Smooth muscle cell (in vitro differentiated cells): ENCODE results near the gene TULP4. TPM values are rescaled to one million over a fixed set of nuclear protein-coding genes. Genes with fewer than 3 reads are reported as not detected.
"Not testable (repeated sequence)": the region's sequence is repeated elsewhere in the genome, so short reads cannot be mapped to it uniquely, and the experiment has no call there.

Experiments
- DNase-seq: peaks from one replicate; lab custom pipeline; 2025; ENCODE audit not compliant: unreplicated experiment; lab: John Stamatoyannopoulos, UW
- H2AFZ ChIP-seq: fragments of 200-600 bp; sonication (generic); 2 replicates; pipeline ENCODE4 v1.6.0; 2016; ENCODE audit warnings: antibody characterized with exemption, low read depth, mild to moderate bottlenecking
- H3F3A ChIP-seq: fragments of 200-600 bp; sonication (generic); 2 replicates; pipeline ENCODE4 v1.6.0; 2017; ENCODE audit warnings: antibody characterized with exemption, low read depth
- H3K27ac ChIP-seq: fragments of 200-600 bp; sonication (generic); 2 replicates; pipeline ENCODE4 v1.5.1; 2016; ENCODE audit warnings: low read depth, mild to moderate bottlenecking
- H3K27me3 ChIP-seq: fragments of 200-600 bp; sonication (generic); 2 replicates; pipeline ENCODE4 v1.6.1; 2016; ENCODE audit warnings: low read depth, mild to moderate bottlenecking
- H3K36me3 ChIP-seq: fragments of 200-600 bp; sonication (generic); 2 replicates; pipeline ENCODE4 v1.5.1; 2016; ENCODE audit warnings: low read depth
- H3K4me1 ChIP-seq: fragments of 200-600 bp; sonication (generic); 2 replicates; pipeline ENCODE4 v1.5.1; 2016; ENCODE audit warnings: low read depth
- H3K4me2 ChIP-seq: fragments of 200-600 bp; sonication (generic); 2 replicates; pipeline ENCODE4 v1.6.0; 2016; ENCODE audit warnings: mild to moderate bottlenecking
- H3K4me3 ChIP-seq: fragments of 200-600 bp; sonication (generic); 2 replicates; pipeline ENCODE4 v1.5.1; 2016; ENCODE audit warnings: mild to moderate bottlenecking
- H3K79me2 ChIP-seq: fragments of 200-600 bp; sonication (generic); 2 replicates; pipeline ENCODE4 v1.6.0; 2016; ENCODE audit warnings: low read depth, mild to moderate bottlenecking
- H3K9ac ChIP-seq: fragments of 200-600 bp; sonication (generic); 2 replicates; pipeline ENCODE4 v1.6.0; 2016; ENCODE audit warnings: low read depth
- H3K9me3 ChIP-seq: fragments of 200-600 bp; sonication (generic); replicated peaks from 2 replicates; pipeline ENCODE4 v1.5.1; 2016; ENCODE audit warnings: low read depth
- H4K20me1 ChIP-seq: fragments of 200-600 bp; sonication (generic); 2 replicates; pipeline ENCODE4 v1.6.0; 2016; ENCODE audit warnings: low read depth
- WGBS: methylation state at CpG from one replicate; pipeline ENCODE4 v1.1.7; 2016; ENCODE audit warnings: low lambda C conversion rate; 5-methylcytosine and 5-hydroxymethylcytosine counted together
- polyA plus RNA-seq: library from polyadenylated mRNA; unstranded; fragments of >200 nt; fragmentation: Nextera tagmentation; extraction: Ambion mirVana; gene quantifications from 2 replicates; pipeline ENCODE4 v1.2.1, GENCODE V29; 2016
- total RNA-seq: library from RNA; depleted of rRNA; stranded (reverse); fragments of >200 nt; gene quantifications from 2 replicates; pipeline ENCODE4 v1.2.3, GENCODE V29; 2014
- TF ChIP-seq, protein P1 (sequence below): fragments of 200-600 bp; sonication (generic); IDR thresholded peaks from 2 replicates; pipeline ENCODE4 v1.5.1; 2017; ENCODE audit warnings: borderline replicate concordance, mild to moderate bottlenecking, antibody characterized with exemption; ENCODE audit not compliant: insufficient read depth, poor library complexity, severe bottlenecking

Gene TULP4
- total and polyA plus RNA-seq, 2 experiments from 2014 or later: 16.1 to 85.0 TPM

DNA sequence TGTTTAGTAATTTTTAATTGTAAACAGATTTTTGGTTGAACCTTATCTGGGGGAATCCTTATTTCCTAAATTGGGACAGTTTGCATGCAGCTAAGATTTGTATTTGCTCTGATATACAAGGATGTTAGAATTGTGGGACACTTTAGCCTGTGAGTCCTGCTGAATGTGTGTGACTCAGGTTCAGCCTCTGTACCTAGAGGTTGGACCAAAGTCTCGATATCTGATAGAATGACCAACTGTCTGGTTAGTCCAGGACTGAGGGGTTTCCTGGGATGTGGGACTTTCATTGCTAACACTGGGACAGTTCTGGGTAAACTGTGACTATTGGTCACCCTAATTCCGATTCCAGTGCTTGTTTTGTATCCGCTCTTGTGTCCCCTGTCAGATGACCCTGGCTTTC lies 20.2 kb upstream of the TULP4 start:
- TF ChIP-seq, protein P1, sequence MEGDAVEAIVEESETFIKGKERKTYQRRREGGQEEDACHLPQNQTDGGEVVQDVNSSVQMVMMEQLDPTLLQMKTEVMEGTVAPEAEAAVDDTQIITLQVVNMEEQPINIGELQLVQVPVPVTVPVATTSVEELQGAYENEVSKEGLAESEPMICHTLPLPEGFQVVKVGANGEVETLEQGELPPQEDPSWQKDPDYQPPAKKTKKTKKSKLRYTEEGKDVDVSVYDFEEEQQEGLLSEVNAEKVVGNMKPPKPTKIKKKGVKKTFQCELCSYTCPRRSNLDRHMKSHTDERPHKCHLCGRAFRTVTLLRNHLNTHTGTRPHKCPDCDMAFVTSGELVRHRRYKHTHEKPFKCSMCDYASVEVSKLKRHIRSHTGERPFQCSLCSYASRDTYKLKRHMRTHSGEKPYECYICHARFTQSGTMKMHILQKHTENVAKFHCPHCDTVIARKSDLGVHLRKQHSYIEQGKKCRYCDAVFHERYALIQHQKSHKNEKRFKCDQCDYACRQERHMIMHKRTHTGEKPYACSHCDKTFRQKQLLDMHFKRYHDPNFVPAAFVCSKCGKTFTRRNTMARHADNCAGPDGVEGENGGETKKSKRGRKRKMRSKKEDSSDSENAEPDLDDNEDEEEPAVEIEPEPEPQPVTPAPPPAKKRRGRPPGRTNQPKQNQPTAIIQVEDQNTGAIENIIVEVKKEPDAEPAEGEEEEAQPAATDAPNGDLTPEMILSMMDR: no peak
- DNase-seq: no peak
- no peaks in the 10 kb centered on the region for H4K20me1 ChIP-seq
- H3K36me3 ChIP-seq: peaks cover 1% of the 10 kb centered on the region
- WGBS: 97% methylated on average over 3 of the region's 3 CpGs
- peaks cover 12% of the 10 kb centered on the region for H3K9me3 ChIP-seq
- H3K4me1 ChIP-seq: no peaks in the 10 kb centered on the region
- H3K27ac ChIP-seq: no peak overlapping the region
- H3K27me3 ChIP-seq: no peaks in the 10 kb centered on the region
- no peaks in the 10 kb centered on the region for H3F3A ChIP-seq
- H2AFZ ChIP-seq: no peak overlapping the region
- H3K4me2 ChIP-seq: no peak overlapping the region
- no peak overlapping the region for H3K9ac ChIP-seq
- no peak overlapping the region for H3K4me3 ChIP-seq
- peaks cover 39% of the 10 kb centered on the region for H3K79me2 ChIP-seq

DNA sequence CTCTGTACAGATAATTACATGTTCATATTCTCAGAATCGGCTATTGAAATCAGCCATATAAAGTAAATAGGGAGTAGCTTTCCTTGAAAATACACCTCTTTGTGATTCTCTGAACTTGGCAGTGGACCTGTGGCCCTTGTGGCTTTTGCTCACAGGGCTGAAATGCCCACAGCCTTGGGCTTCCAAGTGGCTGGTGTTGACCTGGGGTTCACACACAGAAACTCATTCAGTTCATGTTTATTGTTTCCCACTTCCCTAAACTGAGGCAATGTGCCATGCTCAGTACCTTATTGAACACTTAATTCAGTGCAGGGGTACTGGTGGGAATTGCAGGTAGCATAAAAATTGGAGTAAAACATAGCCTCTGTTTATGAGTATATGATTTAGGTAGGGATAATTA lies 19.1 kb upstream of the TULP4 start:
- Histone ChIP-seq H3K4me3 (no peak overlapping the region), H3K4me2 (no peak overlapping the region), H3K79me2 (peaks cover 45% of the 10 kb centered on the region), H3K4me1 (no peaks in the 10 kb centered on the region), H3F3A (no peaks in the 10 kb centered on the region), H3K9me3 (peaks cover 20% of the 10 kb centered on the region), H3K27ac (no peak overlapping the region), H2AFZ (no peak overlapping the region), H3K36me3 (peaks cover 5% of the 10 kb centered on the region), H4K20me1 (no peaks in the 10 kb centered on the region), H3K27me3 (no peaks in the 10 kb centered on the region), H3K9ac (no peak overlapping the region)
- 89% methylated on average over 1 of the region's 1 CpG for WGBS
- no peak for DNase-seq
- TF ChIP-seq, protein P1: no peak

DNA sequence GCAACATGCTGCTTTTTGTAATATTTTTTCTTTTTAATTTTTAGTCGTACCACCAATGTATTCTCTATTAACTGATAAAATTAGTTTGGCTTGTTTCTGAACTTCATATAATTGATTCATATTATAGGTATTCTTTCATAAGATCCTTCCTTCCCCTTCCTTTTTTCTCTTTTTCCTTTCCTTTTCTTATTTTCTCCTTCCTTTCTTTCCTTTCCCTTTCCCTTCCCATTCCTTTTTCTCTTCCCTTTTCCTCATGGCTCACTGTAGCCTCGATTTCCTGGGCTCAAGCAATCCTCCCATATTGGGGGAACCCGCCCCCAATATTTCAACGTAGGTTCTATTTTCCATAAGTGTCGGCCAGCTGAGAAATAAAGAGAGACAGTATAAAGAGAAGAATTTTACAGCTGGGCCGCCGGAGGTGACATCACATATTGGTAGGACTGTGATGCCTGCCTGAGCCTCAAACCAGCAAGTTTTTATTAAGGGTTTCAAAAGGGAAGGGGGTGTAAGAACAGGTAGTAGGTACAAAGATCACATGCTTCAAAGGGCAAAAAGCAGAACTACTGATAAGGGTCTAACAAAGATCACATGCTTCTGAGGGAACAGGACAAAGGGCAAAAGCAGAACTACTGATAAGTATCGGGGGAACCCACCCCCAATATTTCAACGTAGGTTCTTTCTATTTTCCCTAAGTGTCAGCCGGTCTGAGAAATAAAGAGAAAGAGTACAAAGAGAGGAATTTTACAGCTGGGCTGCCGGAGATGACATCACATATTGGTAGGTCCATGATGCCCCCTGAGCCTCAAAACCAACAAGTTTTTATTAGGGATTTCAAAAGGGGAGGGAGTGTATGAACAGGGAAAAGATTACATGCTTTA lies 16.1 kb upstream of the TULP4 start:
- H3K4me3 ChIP-seq, H4K20me1 ChIP-seq, DNase-seq, H3K9ac ChIP-seq, H2AFZ ChIP-seq, H3K4me1 ChIP-seq, H3K27ac ChIP-seq, H3K36me3 ChIP-seq, H3K4me2 ChIP-seq, H3F3A ChIP-seq, H3K27me3 ChIP-seq: not testable (repeated sequence)
- Histone ChIP-seq H3K9me3 (peaks cover 20% of the 10 kb centered on the region), H3K79me2 (peaks cover 25% of the 10 kb centered on the region)
- 98% methylated on average over 11 of the region's 11 CpGs for WGBS

DNA sequence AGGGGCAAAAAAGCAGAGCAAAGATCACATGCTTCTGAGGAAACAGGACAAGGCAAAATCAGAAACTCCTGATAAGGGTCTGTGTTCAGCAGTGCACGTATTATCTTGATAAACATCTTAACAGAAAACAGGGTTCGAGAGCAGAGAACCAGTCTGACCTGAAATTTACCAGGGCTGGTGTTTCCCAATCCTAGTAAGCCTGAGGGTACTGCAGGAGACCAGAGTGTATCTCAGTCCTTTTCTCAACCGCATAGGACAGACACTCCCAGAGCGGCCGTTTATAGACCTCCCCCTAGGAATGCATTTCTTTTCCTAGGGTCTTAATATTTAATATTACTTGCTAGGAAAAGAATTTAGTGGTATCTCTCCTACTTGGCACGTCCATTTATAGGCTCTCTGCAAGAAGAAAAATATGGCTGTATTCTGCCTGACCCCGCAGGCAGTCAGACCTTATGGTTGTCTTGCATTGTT lies 15.4 kb upstream of the TULP4 start:
- not testable (repeated sequence) for H4K20me1 ChIP-seq, H3K4me1 ChIP-seq, H3K4me2 ChIP-seq, H3K27ac ChIP-seq, H3K9ac ChIP-seq, H3K27me3 ChIP-seq, H3K36me3 ChIP-seq, H3F3A ChIP-seq, DNase-seq, H3K4me3 ChIP-seq, H2AFZ ChIP-seq
- 95% methylated on average over 7 of the region's 7 CpGs for WGBS
- Histone ChIP-seq H3K79me2 (peaks cover 24% of the 10 kb centered on the region), H3K9me3 (peaks cover 20% of the 10 kb centered on the region)

DNA sequence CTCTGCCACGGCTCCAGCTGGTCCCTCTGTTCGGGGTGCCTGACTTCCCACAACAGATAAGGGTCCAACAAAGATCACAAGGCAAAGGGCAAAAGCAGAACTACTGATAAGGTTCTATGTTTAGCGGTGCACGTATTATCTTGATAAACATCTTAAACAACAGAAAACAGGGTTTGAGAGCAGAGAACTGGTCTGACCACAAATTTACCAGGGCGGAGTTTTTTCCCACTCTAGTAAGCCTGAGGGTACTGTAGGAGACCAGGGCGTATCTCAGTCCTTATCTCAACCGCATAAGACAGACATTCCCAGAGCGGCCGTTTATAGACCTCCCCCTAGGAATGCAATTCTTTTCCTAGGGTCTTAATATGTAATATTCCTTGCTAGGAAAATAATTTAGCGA lies 14.6 kb upstream of the TULP4 start:
- H2AFZ ChIP-seq, H3K27ac ChIP-seq, H3K4me1 ChIP-seq, H3K36me3 ChIP-seq, H3F3A ChIP-seq, DNase-seq, H3K4me3 ChIP-seq, H3K27me3 ChIP-seq, H3K9ac ChIP-seq, H4K20me1 ChIP-seq, H3K4me2 ChIP-seq: not testable (repeated sequence)
- Histone ChIP-seq H3K79me2 (peaks cover 16% of the 10 kb centered on the region), H3K9me3 (peaks cover 20% of the 10 kb centered on the region)
- 86% methylated on average over 10 of the region's 10 CpGs for WGBS

DNA sequence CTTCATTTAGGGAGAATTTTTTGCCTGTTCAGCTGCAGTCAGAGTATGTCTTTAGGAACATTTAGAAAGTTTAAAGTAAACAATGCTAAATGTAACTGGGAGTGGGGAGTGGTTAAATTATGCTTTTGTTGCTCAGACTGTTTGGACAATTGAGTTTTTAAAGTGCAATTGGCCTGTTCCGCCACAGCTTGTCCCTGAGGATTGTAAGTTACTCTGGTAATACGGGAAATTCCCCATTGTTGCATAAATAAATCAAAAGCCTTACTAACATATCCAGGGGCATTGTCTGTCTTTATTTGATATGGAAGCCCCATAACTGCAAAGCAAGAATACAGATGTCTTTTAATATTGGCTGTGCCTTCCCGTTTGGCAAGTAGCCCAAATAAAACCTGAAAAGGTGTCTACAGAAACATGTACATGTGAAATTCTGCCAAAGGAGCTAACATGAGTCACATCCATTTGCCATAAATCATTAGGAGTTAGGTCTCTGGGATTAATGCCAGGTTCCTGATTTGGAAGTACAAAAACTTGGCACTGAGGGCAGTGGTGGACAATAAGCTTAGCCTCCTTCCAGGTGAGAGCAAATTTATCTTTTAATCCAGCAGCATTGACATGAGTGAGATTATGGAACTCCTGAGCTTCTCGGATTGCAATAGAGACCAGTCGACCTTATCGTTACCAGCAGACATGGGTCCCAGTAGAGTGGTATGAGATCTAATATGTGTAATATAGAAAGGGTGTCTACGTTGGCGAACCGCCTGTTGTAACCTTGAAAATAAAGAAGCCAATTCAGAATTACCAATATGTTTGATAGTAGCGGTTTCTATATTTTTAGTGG lies 11.7 kb upstream of the TULP4 start:
- H4K20me1 ChIP-seq, H3K27me3 ChIP-seq, H3F3A ChIP-seq, H3K4me2 ChIP-seq, H3K27ac ChIP-seq, H3K9ac ChIP-seq, DNase-seq, H2AFZ ChIP-seq, H3K4me3 ChIP-seq, H3K36me3 ChIP-seq: not testable (repeated sequence)
- 97% methylated on average over 10 of the region's 10 CpGs for WGBS
- peaks cover 20% of the 10 kb centered on the region for H3K9me3 ChIP-seq
- H3K4me1 ChIP-seq: peaks cover 10% of the 10 kb centered on the region
- H3K79me2 ChIP-seq: peaks cover 18% of the 10 kb centered on the region
